HG03175 (cell line): ENCODE measurements around the gene XPO1.
"Not testable (repeated sequence)": the region's sequence is repeated elsewhere in the genome, so short reads cannot be mapped to it uniquely, and the experiment has no call there.

Source experiments
- ATAC-seq: cut with Tn5 transposase; IDR thresholded peaks from one replicate; pipeline ENCODE4 v1.9.1; 2021; ENCODE audit warnings: mild to moderate bottlenecking, moderate library complexity; ENCODE audit not compliant: unreplicated experiment

The XPO1 gene

GRCh38 chr2:61469424-61470121 is 68.6 kb downstream of the XPO1 start:
- no peak for ATAC-seq

DNA sequence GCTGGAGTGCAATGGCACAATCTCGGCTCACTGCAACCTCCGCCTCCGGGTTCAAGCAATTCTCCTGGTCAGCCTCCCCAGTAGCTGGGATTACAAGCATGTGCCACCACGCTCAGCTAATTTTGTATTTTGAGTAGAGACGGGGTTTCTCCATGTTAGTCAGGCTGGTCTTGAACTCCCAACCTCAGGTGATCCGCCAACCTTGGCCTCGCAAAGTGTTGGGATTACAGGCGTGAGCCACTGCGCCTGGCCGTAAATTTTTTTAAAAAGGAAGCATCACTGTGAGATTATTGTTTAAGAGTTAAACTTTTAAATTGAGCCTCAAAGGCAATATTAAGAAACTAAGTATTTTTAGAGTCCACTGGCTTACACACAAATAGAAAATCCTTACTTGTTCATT is 69.9 kb downstream of the XPO1 start:
- not testable (repeated sequence) for ATAC-seq

DNA sequence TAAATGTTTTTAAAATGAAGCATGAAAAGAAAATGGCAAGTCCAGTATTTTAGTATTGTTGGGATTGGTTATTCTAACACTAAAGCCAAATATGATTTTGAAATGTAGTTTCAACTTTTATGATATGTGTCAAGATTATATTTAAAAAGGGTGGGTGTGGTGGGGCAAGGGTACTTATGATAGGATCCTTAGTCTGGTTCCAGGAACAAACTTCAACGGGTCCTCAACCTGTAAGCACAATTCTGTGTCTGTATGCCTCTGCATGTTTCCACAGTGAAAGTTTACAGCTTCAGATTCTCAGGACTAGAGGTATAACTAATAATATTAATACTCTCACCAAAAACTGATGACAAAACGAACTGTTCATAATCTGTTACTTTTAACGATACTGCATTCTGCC is 73.1 kb downstream of the XPO1 start:
- ATAC-seq, result no peak

DNA sequence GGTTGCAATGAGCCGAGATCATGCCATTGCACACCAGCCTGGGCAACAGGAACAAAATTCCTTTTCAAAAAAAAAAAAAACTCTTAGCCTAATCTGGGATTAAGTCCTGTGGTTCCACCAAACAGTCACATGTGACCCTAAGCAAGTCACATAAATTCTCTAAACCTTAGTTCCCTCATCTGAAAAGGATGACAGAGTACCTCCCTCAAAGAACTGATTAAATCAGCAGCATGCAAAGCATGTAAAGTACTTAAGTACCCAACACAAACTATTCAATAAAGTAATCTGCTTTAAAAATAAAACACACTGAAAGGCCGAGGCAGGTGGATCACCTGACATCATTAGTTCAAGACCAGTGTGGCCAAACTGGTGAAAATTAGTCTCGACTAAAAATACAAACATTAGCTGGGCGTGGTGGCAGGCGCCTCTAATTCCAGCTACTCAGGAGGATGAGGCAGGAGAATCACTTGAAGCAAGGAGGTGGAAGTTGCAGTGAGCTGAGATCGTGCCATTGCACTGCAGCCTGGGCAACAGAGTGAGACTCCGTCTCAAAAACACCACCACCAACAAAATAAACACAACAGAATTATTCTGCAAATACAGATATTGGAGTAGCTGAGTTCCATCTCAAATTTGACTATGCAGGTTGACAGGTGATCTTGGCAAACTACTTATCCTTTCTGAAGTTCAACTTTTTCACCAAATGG is 74.2 kb downstream of the XPO1 start:
- ATAC-seq, result no peak

DNA sequence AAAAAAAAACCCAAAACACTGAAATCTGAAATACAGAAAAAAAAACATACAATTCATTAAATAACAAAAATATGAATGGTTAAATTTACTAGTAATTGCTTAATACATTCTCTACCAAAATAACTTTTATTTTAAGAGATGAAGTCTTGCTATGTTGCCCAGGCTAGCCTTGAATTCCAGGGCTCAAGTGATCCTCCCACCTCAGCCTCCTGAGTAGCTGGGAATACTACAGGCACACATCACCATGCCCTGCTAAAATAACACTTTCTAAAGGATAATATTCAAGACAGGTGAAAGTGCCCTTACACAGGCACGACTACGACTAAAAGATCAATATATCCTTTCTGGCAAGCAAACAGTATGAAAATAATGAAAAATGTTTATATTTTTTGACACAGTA is 76.8 kb downstream of the XPO1 start:
- ATAC-seq, result no peak

DNA sequence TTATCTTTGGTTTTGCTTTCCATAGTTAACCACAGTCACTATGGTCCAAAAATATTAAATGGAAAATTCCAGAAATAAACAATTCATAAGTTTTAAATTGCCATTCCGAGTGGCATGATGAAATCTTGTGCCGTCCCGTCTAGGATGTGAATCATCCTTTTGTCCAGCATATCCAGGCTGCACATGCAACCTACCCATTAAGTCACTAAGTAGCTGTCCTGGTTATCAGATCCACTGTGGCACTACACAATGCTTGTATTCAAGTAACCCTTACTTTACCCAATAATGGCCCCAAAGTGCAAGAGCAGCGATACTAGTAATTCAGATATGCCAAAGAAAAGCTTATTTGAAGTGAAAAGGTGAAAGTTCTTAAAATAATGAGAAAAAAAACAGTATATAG is 78.0 kb downstream of the XPO1 start:
- ATAC-seq, result no peak

DNA sequence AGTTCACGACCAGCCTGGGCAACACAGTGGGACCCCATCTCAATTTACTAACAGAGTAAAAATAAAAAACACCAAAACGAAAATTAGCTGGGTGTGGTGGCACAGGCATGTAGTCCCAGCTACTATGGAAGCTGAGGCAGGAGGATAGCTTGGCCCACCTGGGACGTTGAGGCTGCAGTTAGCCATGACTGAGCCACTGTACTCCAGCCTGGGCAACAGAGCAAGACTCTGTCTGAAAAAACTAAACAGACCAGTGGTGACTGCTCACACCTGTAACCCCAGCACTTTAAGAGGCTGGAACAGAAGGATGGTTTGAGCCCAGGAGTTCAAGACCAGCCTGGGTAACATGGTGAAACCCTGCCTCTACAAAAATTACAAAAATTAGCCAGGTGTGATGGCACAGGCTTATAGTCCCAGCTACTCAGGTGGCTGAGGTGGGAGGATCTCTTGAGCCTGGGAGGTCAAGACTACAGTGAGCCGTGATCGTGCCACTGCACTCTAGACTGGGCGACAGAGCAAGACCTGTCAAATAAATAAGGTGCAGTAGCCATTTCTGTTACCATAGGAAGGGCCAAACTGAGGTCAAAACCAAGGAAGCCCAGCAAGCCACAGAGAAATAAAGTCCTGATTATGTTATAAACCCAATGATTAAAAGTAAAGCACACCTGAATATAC is 81.3 kb downstream of the XPO1 start:
- ATAC-seq, result no peak

DNA sequence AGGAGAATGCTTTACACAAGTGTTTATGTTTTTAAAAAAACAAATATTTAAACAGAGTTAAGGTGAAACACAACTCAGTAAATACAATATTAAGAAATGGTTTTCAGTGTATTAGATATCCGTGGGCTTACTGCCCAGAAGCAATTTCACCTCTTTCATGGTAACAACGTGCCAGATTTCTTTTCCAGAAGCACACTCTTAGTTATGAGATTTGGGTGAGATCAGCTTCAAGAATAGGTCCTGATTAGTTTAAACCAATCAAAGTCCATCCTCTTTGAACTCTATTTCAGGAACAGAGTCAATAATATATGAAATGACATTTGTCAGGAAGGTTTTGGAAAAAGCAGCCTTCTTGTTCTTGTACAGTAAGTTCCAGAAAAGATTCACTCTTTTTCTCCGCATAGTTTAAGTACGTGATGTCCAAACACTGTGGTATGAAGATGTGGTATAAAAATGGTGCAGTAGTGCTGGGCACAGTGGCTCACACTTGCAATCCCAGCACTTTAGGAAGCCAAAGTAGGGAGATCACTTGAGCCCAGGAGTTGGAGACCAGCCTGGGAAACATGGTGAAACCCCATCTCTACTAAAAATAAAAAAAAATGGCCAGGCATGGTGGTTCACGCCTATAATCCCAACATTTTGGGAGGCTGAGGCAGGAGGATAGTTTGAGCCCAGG is 81.9 kb downstream of the XPO1 start:
- no peak for ATAC-seq

- ATAC-seq, result not testable (repeated sequence)
Observed at GRCh38 chr2:61454972-61455371, 83.2 kb downstream of the XPO1 start.

DNA sequence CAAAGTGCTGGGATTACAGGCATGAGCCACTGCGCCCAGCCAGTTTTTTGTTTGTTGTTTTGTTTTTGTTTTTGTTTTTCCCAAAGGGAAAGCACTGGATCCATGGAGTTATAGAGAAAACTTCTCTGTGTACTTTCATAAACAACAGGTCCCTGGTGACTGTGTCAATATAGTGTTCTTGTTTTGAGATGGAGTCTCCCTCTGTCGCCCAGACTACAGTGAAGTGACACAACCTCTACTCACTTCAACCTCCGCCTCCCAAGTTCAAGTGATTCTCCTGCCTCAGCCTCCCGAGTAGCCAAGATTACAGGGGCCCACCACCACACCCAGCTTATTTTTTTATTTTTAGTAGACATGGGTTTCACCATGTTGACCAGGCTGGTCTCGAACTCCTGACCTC is 83.8 kb downstream of the XPO1 start:
- no peak for ATAC-seq

GRCh38 chr2:61452392-61452791 is 85.8 kb downstream of the XPO1 start:
- ATAC-seq, result no peak

DNA sequence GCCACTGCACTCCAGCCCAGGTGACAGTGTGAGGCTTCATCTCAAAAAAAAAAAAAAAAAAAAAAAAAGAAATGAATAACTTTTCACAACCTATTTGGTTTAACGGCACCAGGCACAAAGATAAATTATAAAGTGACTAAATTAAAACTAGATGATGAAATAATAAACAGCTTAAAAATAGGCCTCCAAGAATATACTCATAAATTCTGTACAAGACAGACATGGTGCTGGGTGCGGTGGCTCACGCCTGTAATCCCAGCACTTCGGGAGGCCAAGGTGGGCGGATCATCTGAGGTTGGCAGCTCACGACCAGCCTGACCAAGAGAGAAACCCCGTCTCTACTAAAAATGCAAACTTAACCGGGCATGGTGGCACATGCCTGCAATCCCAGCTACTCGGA is 87.0 kb downstream of the XPO1 start:
- no peak for ATAC-seq

GRCh38 chr2:61450144-61450543 is 88.0 kb downstream of the XPO1 start:
- ATAC-seq, result no peak

GRCh38 chr2:61448229-61448628 is 89.9 kb downstream of the XPO1 start:
- no peak for ATAC-seq

GRCh38 chr2:61446971-61447370 is 91.2 kb downstream of the XPO1 start:
- ATAC-seq, result not testable (repeated sequence)

DNA sequence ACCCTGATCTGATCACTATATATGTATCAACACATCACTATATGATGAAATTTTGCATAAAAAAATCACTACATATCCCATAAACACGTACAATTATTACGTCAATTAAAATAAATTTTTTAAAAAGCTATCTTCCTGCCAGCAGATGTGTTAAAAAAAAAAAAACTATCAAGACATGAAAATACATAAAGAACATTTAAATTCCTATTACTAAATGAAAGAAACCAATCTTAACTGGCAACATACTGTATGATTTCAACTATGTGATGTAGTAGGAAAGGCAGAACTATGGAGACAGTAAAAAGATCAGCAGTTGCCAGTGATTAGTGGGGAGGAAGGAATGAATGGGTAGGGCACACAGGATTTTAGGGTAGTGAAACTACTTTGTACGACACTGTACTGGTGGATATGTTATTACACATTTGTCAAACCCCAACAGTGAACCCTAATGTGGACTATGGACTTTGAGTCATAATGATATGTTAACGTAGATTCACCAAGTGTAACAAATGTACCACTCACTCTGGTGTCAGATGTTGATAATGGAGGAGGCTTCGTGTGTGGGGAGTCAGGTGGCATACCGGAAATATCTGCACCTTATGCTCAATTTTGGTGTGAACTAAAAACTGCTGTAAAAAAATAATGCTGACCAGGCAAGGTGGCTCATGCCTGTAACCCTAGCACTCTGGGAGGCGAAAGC is 94.7 kb downstream of the XPO1 start:
- peak; percentile 97 for ATAC-seq

- no peak for ATAC-seq
Observed at GRCh38 chr2:61439241-61440002, 98.7 kb downstream of the XPO1 start.

DNA sequence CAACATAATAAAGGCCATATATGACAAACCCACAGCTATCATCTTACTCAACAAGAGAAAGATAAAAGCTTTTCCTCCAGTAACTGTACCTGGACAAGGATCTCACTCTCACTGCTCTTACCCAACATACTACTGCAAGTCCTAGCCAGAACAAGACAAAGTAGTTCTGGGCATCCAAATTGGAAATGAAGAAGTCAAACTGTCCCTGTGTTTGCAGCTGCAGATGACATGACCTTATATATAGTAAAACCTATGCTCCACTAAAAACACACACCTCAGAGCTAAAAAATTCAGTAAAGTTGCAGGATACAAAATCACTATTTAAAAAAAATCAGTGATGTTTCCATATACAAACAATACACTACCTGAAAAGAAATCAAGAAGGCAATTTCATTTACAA is 99.5 kb downstream of the XPO1 start:
- no peak for ATAC-seq

DNA sequence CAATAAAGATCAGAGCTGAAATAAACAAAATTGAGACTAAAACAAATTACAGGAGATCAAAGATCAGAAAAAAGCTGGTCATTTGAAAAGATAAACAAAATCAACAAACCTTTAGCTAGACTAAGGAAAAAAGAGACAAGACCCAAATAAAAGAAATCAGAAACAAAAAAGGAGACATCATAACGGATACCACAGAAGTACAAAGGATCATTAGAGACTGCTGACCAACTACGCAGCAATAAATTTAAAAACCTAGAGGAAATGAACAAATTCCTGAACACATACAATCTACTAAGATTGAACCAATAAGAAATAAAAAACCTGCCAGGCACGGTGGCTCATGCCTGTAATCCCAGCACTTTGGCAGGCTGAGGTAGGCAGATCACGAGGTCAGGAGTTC is 101.0 kb downstream of the XPO1 start:
- ATAC-seq, result no peak

DNA sequence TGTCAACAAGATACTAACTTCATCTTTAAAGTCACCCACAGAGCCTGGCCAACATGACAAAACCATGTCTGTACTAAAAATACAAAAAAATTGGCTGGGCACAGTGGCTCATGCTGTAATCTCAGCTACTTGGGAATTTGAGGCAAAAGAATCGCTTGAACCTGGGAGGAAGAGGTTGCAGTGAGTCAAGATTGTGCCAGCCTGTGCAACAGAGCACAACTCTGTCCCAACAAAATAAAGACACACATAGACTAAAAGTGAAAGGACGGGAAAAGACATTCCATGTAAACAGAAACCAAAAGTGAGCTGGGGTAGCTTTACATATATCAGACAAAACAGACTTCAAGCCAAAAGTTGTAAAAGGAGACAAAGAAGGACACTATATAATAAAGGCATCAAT is 102.1 kb downstream of the XPO1 start:
- ATAC-seq, result no peak
